K562 (cell line): ENCODE measurements around the gene HOXB6. TPM values are rescaled to one million over a fixed set of nuclear protein-coding genes. Genes with fewer than 3 reads are reported as not detected.
A peak's percentile ranks its signal among the peaks of the same experiment; 100 is the strongest.

Experiments used
- CBFA2T3 ChIP-seq: fragments of 450-650 bp; IDR thresholded peaks from 2 replicates; pipeline ENCODE4 v1.6.1; 2017
- CHAMP1 ChIP-seq: fragments of 450-650 bp; IDR thresholded peaks from 2 replicates; pipeline ENCODE4 v1.6.1; 2016; ENCODE audit warnings: mild to moderate bottlenecking
- DPF2 ChIP-seq: fragments of 450-650 bp; IDR thresholded peaks from 2 replicates; pipeline ENCODE4 v1.6.1; 2016
- FOXM1 ChIP-seq, 2 experiments: fragments of 450-650 bp in 1 of 2; sonication (generic) in 1 of 2; formaldehyde crosslinking in 1 of 2; IDR thresholded peaks; 2 replicates each; pipeline versions ENCODE4 v1.6.1 to v1.9.0; 2017 to 2022; ENCODE audit warnings: low read depth in 2 of 2, mild to moderate bottlenecking in 2 of 2, missing genetic modification reagents in 1 of 2, moderate library complexity in 1 of 2
- HDAC8 ChIP-seq: fragments of 450-650 bp; IDR thresholded peaks from 2 replicates; pipeline ENCODE4 v1.6.1; 2016; ENCODE audit warnings: mild to moderate bottlenecking, missing genetic modification characterization, moderate library complexity, missing compliant biosample characterization
- HEY1 ChIP-seq: fragments of 250-450 bp; sonication (Bioruptor Pico); IDR thresholded peaks from 2 replicates; pipeline ENCODE4 v1.5.0; 2020; ENCODE audit warnings: mild to moderate bottlenecking, moderate library complexity, borderline replicate concordance
- HNRNPL ChIP-seq: fragments of 200-400 bp; formaldehyde crosslinking; IDR thresholded peaks from 2 replicates; pipeline ENCODE4 v1.6.1; 2017; ENCODE audit warnings: low read depth, mild to moderate bottlenecking, low read length
- MEF2D ChIP-seq: conservative IDR thresholded peaks from 2 replicates; pipeline ENCODE4 v1.6.1; 2016; ENCODE audit warnings: low read depth, missing genetic modification characterization, missing compliant biosample characterization
- MITF ChIP-seq: IDR thresholded peaks from 2 replicates; pipeline ENCODE4 v1.6.1; 2014; ENCODE audit warnings: antibody characterized with exemption
- MYBL2 ChIP-seq, 2 experiments: fragments of 450-650 bp in 1 of 2; sonication (generic) in 1 of 2; formaldehyde crosslinking in 1 of 2; IDR thresholded peaks; 2 replicates each; pipeline versions ENCODE4 v1.6.1 to v1.8.1; 2017 to 2022; ENCODE audit warnings: borderline replicate concordance in 1 of 2, inconsistent platforms in 1 of 2, low read depth in 1 of 2, mild to moderate bottlenecking in 1 of 2, missing genetic modification reagents in 1 of 2, moderate library complexity in 1 of 2
- PCBP1 ChIP-seq: fragments of 200-400 bp; formaldehyde crosslinking; IDR thresholded peaks from 2 replicates; pipeline ENCODE4 v1.6.1; 2018; ENCODE audit warnings: mild to moderate bottlenecking, low read depth, low read length; ENCODE audit not compliant: poor library complexity, severe bottlenecking
- POLR3A ChIP-seq: IDR thresholded peaks from 2 replicates; pipeline ENCODE4 v1.6.1; 2011; ENCODE audit warnings: borderline replicate concordance, mild to moderate bottlenecking, moderate library complexity; ENCODE audit not compliant: insufficient read length, insufficient read depth; ENCODE audit errors: extremely low read depth
- PURB ChIP-seq: sonication (generic); formaldehyde crosslinking; IDR thresholded peaks from 2 replicates; pipeline ENCODE4 v1.9.0; 2021; ENCODE audit warnings: low read depth, mild to moderate bottlenecking, missing genetic modification reagents
- SRSF9 ChIP-seq: fragments of 200-400 bp; formaldehyde crosslinking; IDR thresholded peaks from 2 replicates; pipeline ENCODE4 v1.6.1; 2017; ENCODE audit warnings: low read depth, low read length, borderline replicate concordance
- STAT5B ChIP-seq: fragments of 250-450 bp; sonication (Bioruptor Pico); IDR thresholded peaks from 2 replicates; pipeline ENCODE4 v1.8.0; 2021; ENCODE audit warnings: mild to moderate bottlenecking, inconsistent platforms
- ZNF197 ChIP-seq: fragments of 200-800 bp; sonication (Bioruptor generic); IDR thresholded peaks from 2 replicates; pipeline ENCODE4 v1.6.1; 2016; ENCODE audit warnings: low read depth, missing genetic modification characterization, missing compliant biosample characterization
- ZNF431 ChIP-seq: sonication (generic); formaldehyde crosslinking; IDR thresholded peaks from 2 replicates; pipeline ENCODE4 v1.8.0; 2022; ENCODE audit warnings: mild to moderate bottlenecking, missing genetic modification reagents
- ZNF740 ChIP-seq, 3 experiments: fragments of 200-800 bp in 1 of 3; sonication (Bioruptor generic) in 1 of 3; sonication (generic) in 1 of 3; formaldehyde crosslinking in 1 of 3; IDR thresholded peaks; 2 replicates each; pipeline versions ENCODE4 v1.6.1 to v1.8.0; 2016 to 2022; ENCODE audit warnings: mild to moderate bottlenecking in 2 of 3, missing compliant biosample characterization in 2 of 3, missing genetic modification characterization in 2 of 3, missing genetic modification reagents in 1 of 3
- ZSCAN32 ChIP-seq: fragments of 450-650 bp; formaldehyde crosslinking; IDR thresholded peaks from 2 replicates; pipeline ENCODE4 v1.4.0; 2020; ENCODE audit warnings: mild to moderate bottlenecking, moderate library complexity
- polyA plus RNA-seq, 8 experiments: library from polyadenylated mRNA; depleted of rRNA in 4 of 8; stranded (reverse) in 5 of 8; unstranded in 3 of 8; fragments of >200 nt; fragmentation: Nextera tagmentation in 2 of 8; fragmentation: Illumina TruSeq in 1 of 8; extraction: Ambion mirVana in 2 of 8; extraction: Trizol in 1 of 8; gene quantifications; 2 replicates each; pipeline versions ENCODE4 v1.2.1 to v1.2.3, GENCODE V29; 2011 to 2014; ENCODE audit warnings: inconsistent platforms in 1 of 8, missing spikeins in 1 of 8
- total RNA-seq, 7 experiments: library from RNA; depleted of rRNA in 6 of 7; stranded (reverse); fragments of >200 nt in 6 of 7; fragmentation: Illumina TruSeq in 2 of 7; extraction: Trizol in 2 of 7; gene quantifications; 2 replicates each; pipeline versions ENCODE4 v1.2.1 to v1.2.3, GENCODE V29; 2011 to 2021; ENCODE audit warnings: low replicate concordance in 1 of 7
- TF ChIP-seq, protein P1 (sequence below): sonication (generic); formaldehyde crosslinking; IDR thresholded peaks from 2 replicates; pipeline ENCODE4 v1.5.0; 2020; ENCODE audit warnings: missing genetic modification reagents

The HOXB6 gene
- total and polyA plus RNA-seq, 9 of the 15 experiments (the other 6 are each of a cell fraction or from before 2014, with no cell fraction given): 1.2 to 14.8 (median 4.9) TPM

DNA sequence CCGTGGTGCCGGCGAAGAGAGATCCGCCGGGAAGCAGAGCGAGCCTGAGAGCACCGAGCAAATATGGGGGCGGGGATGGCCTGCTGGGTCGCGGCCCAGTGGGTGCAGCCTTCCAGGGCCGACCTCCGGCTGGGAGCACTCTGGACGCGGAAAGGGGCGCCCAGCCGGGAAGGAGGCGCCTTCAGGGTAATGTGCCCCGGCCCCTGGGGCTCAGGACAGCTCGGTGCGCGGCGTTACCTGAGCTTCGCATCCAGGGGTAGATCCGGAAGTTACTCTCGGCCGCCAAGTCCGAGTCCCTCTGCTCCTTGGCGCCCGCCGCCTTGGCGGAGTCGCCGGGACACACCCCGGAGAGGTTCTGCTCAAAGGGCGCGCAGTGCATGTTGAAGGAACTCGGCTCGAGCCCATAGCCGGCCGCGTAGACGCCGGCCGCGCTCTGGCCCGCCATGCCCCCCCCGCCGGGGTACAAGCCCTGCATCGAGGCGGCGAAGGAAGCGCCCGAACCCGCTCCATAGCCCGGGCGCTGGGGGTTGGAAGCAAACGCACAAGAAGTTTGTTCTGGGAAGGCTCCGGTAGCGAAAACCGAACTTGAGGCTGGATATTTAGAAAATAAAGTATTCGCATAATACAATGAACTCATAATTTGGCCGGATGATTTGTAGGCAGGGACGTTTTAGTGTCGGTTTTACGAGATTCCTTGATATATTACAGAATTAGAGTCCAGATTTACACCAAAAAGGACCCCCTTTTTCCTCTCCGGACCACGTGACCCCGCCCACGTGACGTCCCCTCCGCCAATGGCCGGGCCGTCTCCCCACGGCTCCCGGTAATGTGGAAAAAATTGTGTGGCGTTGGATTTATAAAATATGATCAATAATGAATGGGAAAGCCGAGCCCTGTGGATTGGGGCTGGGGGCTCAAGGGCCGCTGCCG, 5.8 kb upstream of the HOXB6 start, which contains the start of gene HOXB7 (continued):
- TF ChIP-seq HNRNPL: no peak
- no peak for TF ChIP-seq FOXM1 (IDR thresholded peaks at IDR 0.05; ENCODE audit: low read depth)
- no peak for TF ChIP-seq FOXM1 (CRISPR knock-in tag; IDR thresholded peaks at IDR 0.05; ENCODE audit: low read depth)
- peak; percentile 95 for TF ChIP-seq ZNF740 (CRISPR knock-in tag; IDR thresholded peaks at IDR 0.05)
- peak in 1 of 2 experiments; percentile 78; a peak in 2 of 4 replicates for TF ChIP-seq ZNF740 (tag; IDR thresholded peaks at IDR 0.05)
- no peak for TF ChIP-seq STAT5B
- no peak for TF ChIP-seq ZSCAN32 (CRISPR knock-in tag)
- TF ChIP-seq HEY1 (CRISPR knock-in tag): no peak
- TF ChIP-seq CHAMP1: no peak
- no peak for TF ChIP-seq CBFA2T3
- peak; percentile 79 for TF ChIP-seq PCBP1
- TF ChIP-seq ZNF197 (CRISPR knock-in tag): no peak
- TF ChIP-seq POLR3A: no peak
- no peak for TF ChIP-seq HDAC8 (tag)
- TF ChIP-seq ZNF431: no peak
- TF ChIP-seq, protein P1, sequence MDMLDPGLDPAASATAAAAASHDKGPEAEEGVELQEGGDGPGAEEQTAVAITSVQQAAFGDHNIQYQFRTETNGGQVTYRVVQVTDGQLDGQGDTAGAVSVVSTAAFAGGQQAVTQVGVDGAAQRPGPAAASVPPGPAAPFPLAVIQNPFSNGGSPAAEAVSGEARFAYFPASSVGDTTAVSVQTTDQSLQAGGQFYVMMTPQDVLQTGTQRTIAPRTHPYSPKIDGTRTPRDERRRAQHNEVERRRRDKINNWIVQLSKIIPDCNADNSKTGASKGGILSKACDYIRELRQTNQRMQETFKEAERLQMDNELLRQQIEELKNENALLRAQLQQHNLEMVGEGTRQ: peak; percentile 98
- no peak for TF ChIP-seq MYBL2 (IDR thresholded peaks at IDR 0.05; ENCODE audit: low read depth)
- TF ChIP-seq MYBL2 (CRISPR knock-in tag; IDR thresholded peaks at IDR 0.05; ENCODE audit: borderline replicate concordance): no peak
- TF ChIP-seq MEF2D (tag): no peak
- TF ChIP-seq DPF2: no peak
- TF ChIP-seq SRSF9: no peak
- TF ChIP-seq PURB (CRISPR knock-in tag): no peak
- TF ChIP-seq MITF: no peak
